Endothelial cell of umbilical vein (primary cell): ENCODE measurements around the gene GRID2.

Source experiments
- EZH2 ChIP-seq: IDR thresholded peaks from 2 replicates; pipeline ENCODE4 v1.6.1; 2012; ENCODE audit warnings: borderline replicate concordance, low read depth, mild to moderate bottlenecking, moderate library complexity, low read length, inconsistent platforms; ENCODE audit not compliant: severe bottlenecking
- FOS ChIP-seq: IDR thresholded peaks from 2 replicates; pipeline ENCODE4 v1.6.1; 2011; ENCODE audit warnings: mild to moderate bottlenecking, low read length, moderate library complexity, borderline replicate concordance; ENCODE audit not compliant: insufficient read depth
- GATA2 ChIP-seq: IDR thresholded peaks from 2 replicates; pipeline ENCODE4 v1.7.0; 2011; ENCODE audit warnings: low read depth, mild to moderate bottlenecking, moderate library complexity, mixed read lengths, low read length; ENCODE audit not compliant: insufficient read length, insufficient read depth
- JUN ChIP-seq: IDR thresholded peaks from 2 replicates; pipeline ENCODE4 v1.6.1; 2011; ENCODE audit warnings: borderline replicate concordance, low read depth; ENCODE audit not compliant: insufficient read length, insufficient read depth
- MYC ChIP-seq: IDR thresholded peaks from one replicate; pipeline ENCODE4 v1.6.1; 2011; ENCODE audit warnings: mild to moderate bottlenecking, low read depth, low read length
- POLR2A ChIP-seq: IDR thresholded peaks from 2 replicates; pipeline ENCODE4 v1.6.1; 2012; ENCODE audit warnings: low read depth, mild to moderate bottlenecking, control low read depth, low read length
- POLR2AphosphoS5 ChIP-seq: IDR thresholded peaks from 2 replicates; pipeline ENCODE4 v1.6.1; 2012; ENCODE audit warnings: low read depth, mild to moderate bottlenecking, control low read depth, low read length, moderate library complexity; ENCODE audit not compliant: insufficient read depth
- TF ChIP-seq, protein P1 (sequence below), 2 donors: IDR thresholded peaks; 1 replicate in 1 of 2; 2 replicates in 1 of 2; pipeline ENCODE4 v1.5.1; 2011; ENCODE audit warnings: low read length in 2 of 2, mild to moderate bottlenecking in 2 of 2, moderate library complexity in 2 of 2, control low read depth in 1 of 2, inconsistent platforms in 1 of 2, low read depth in 1 of 2; ENCODE audit not compliant: insufficient read depth in 1 of 2; ENCODE audit errors: extremely low read depth in 1 of 2
- TF ChIP-seq, protein P2 (sequence below): IDR thresholded peaks from 2 replicates; pipeline ENCODE4 v1.6.1; 2011; ENCODE audit not compliant: insufficient read depth, insufficient read length

DNA sequence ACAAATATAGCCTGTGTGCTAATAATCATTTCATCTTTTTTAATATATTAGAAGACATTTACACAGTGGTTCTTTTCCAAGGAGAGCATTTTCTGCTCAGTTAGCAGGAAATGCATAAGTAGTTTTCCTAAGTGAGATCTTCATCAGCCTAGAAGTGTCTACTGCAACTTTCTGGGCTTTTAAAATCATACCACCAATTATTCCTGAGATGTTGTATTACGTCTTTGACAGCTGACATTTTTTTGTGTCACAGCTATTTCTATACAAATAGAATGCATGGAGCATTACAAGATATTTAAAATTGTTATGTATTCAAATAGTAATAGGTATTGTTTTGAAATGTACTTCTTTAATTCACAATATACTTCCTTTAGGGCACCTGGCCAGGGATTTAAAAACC, 158.0 kb downstream of the GRID2 start:
- no peak for TF ChIP-seq EZH2
- TF ChIP-seq, protein P1, sequence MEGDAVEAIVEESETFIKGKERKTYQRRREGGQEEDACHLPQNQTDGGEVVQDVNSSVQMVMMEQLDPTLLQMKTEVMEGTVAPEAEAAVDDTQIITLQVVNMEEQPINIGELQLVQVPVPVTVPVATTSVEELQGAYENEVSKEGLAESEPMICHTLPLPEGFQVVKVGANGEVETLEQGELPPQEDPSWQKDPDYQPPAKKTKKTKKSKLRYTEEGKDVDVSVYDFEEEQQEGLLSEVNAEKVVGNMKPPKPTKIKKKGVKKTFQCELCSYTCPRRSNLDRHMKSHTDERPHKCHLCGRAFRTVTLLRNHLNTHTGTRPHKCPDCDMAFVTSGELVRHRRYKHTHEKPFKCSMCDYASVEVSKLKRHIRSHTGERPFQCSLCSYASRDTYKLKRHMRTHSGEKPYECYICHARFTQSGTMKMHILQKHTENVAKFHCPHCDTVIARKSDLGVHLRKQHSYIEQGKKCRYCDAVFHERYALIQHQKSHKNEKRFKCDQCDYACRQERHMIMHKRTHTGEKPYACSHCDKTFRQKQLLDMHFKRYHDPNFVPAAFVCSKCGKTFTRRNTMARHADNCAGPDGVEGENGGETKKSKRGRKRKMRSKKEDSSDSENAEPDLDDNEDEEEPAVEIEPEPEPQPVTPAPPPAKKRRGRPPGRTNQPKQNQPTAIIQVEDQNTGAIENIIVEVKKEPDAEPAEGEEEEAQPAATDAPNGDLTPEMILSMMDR (IDR thresholded peaks at IDR 0.05; ENCODE audit: extremely low read depth in 1 of 2, insufficient read depth in 1 of 2, low read depth in 1 of 2, low read length in 2 of 2): no peak
- no peak for TF ChIP-seq POLR2A
- no peak for TF ChIP-seq JUN
- no peak for TF ChIP-seq MYC
- no peak for TF ChIP-seq GATA2
- TF ChIP-seq, protein P2, sequence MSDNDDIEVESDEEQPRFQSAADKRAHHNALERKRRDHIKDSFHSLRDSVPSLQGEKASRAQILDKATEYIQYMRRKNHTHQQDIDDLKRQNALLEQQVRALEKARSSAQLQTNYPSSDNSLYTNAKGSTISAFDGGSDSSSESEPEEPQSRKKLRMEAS: no peak
- TF ChIP-seq FOS: no peak
- TF ChIP-seq POLR2AphosphoS5: no peak
